HG02852 (cell line): Measurements from ENCODE around the gene NUP58.

Experiments
- ATAC-seq: cut with Tn5 transposase; IDR thresholded peaks from one replicate; pipeline ENCODE4 v1.9.1; 2021; ENCODE audit warnings: mild to moderate bottlenecking, moderate library complexity; ENCODE audit not compliant: unreplicated experiment

The NUP58 gene

GRCh38 chr13:25301347-25302113 is at the start of gene NUP58:
TSS of gene NUP58 (plus strand) at chr13:25301625. CDS start at chr13:25301774, 149 bp downstream.
- ATAC-seq, result peak; percentile 99

- no peak for ATAC-seq
Observed at GRCh38 chr13:25252225-25252624, 49.2 kb upstream of the NUP58 start.

- no peak for ATAC-seq
Observed at GRCh38 chr13:25252752-25253151, 48.7 kb upstream of the NUP58 start.

- ATAC-seq, result no peak
Observed at GRCh38 chr13:25253702-25254101, 47.7 kb upstream of the NUP58 start.

- no peak for ATAC-seq
Observed at GRCh38 chr13:25262261-25262660, 39.2 kb upstream of the NUP58 start.

- no peak for ATAC-seq
Observed at GRCh38 chr13:25266706-25267105, 34.7 kb upstream of the NUP58 start.

- ATAC-seq, result no peak
Observed at GRCh38 chr13:25267715-25268114, 33.7 kb upstream of the NUP58 start.

- ATAC-seq, result no peak
Observed at GRCh38 chr13:25268561-25268960, 32.9 kb upstream of the NUP58 start.

GRCh38 chr13:25276748-25277147 is 24.7 kb upstream of the NUP58 start:
- ATAC-seq, result peak; percentile 57

- no peak for ATAC-seq
Observed at GRCh38 chr13:25280396-25280795, 21.0 kb upstream of the NUP58 start.

- peak; percentile 60 for ATAC-seq
Observed at GRCh38 chr13:25281193-25281934, 20.1 kb upstream of the NUP58 start.

- ATAC-seq, result peak; percentile 23
Observed at GRCh38 chr13:25281935-25282332, 19.5 kb upstream of the NUP58 start.

- peak; percentile 37 for ATAC-seq
Observed at GRCh38 chr13:25286308-25286968, 15.0 kb upstream of the NUP58 start.

GRCh38 chr13:25286969-25287961 is 14.2 kb upstream of the NUP58 start, which contains the start of gene MTMR6:
TSS of gene MTMR6 (minus strand) at chr13:25287488. CDS start at chr13:25287247, 241 bp downstream.
- ATAC-seq, result peak; percentile 93

- no peak for ATAC-seq
Observed at GRCh38 chr13:25288966-25289365, 12.5 kb upstream of the NUP58 start.

- no peak for ATAC-seq
Observed at GRCh38 chr13:25291691-25292090, 9.7 kb upstream of the NUP58 start.

GRCh38 chr13:25292301-25292700 is 9.1 kb upstream of the NUP58 start:
- ATAC-seq, result no peak

GRCh38 chr13:25295228-25295627 is 6.2 kb upstream of the NUP58 start:
- no peak for ATAC-seq

GRCh38 chr13:25295701-25296100 is 5.7 kb upstream of the NUP58 start:
- no peak for ATAC-seq

- peak; percentile 16 for ATAC-seq
Observed at GRCh38 chr13:25300861-25301346, 521 bp upstream of the NUP58 start.
